OCI-LY3 (cell line): ENCODE measurements around the gene CADPS2.

Source experiments
- EZH2phosphoT487 ChIP-seq: fragments of 200-600 bp; shearing (Covaris generic); IDR thresholded peaks from 2 replicates; pipeline ENCODE4 v1.6.1; 2018; ENCODE audit warnings: antibody characterized with exemption, mixed run types, low read depth
- TF ChIP-seq, protein P1 (sequence below): fragments of 200-600, 300-600 bp; sonication (generic); IDR thresholded peaks from 2 replicates; pipeline ENCODE4 v1.5.1; 2014; ENCODE audit warnings: antibody characterized with exemption, low read length, low read depth

DNA sequence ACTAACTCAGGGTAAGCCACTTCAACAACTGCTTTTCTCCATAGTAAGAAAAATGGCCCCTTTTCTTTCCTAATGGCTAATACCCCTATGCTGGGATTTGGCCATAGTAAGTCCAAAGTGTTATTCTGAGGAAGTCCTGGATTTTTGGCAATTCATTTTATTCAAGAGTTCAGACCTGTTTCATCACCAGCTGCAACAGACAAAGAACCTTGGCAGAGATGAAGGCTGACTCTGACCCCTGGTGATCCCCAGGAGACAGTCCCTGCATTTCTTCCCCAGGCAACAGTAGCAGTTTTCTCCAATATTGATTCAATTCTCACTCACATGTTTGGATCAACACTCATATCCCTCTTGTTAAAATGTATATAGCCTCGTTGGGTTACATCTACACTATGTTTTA, 332.5 kb downstream of the CADPS2 start:
- TF ChIP-seq, protein P1, sequence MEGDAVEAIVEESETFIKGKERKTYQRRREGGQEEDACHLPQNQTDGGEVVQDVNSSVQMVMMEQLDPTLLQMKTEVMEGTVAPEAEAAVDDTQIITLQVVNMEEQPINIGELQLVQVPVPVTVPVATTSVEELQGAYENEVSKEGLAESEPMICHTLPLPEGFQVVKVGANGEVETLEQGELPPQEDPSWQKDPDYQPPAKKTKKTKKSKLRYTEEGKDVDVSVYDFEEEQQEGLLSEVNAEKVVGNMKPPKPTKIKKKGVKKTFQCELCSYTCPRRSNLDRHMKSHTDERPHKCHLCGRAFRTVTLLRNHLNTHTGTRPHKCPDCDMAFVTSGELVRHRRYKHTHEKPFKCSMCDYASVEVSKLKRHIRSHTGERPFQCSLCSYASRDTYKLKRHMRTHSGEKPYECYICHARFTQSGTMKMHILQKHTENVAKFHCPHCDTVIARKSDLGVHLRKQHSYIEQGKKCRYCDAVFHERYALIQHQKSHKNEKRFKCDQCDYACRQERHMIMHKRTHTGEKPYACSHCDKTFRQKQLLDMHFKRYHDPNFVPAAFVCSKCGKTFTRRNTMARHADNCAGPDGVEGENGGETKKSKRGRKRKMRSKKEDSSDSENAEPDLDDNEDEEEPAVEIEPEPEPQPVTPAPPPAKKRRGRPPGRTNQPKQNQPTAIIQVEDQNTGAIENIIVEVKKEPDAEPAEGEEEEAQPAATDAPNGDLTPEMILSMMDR = no peak
- TF ChIP-seq EZH2phosphoT487 = no peak
